Renal cortex interstitium (tissue), 15 donors: Measurements from ENCODE around the gene NDC1. TPM values are rescaled to one million over a fixed set of nuclear protein-coding genes. Genes with fewer than 3 reads are reported as not detected.
"Not testable (repeated sequence)": the region's sequence is repeated elsewhere in the genome, so short reads cannot be mapped to it uniquely, and the experiment has no call there.

Experiments used
- DNase-seq, 11 donors: peaks; one replicate each; pipeline ENCODE4 v3.0.0-alpha.2; 2013; ENCODE audit warnings: low read depth in 9 of 11, low spot score in 4 of 11; ENCODE audit errors: extremely low read depth in 1 of 11
- long read RNA-seq, 16 experiments: transcript quantifications; one replicate each; lab custom pipeline, GENCODE V29; 2026
- polyA plus RNA-seq, 3 donors: library from polyadenylated mRNA; unstranded; fragments of 120-200 nt; gene quantifications; one replicate each; pipeline ENCODE4 v1.2.1, GENCODE V29; 2013; ENCODE audit not compliant: insufficient read length in 3 of 3

The NDC1 gene
- 10 to 100 TPM; 26.8 to 33.6 (median 28.7) TPM for polyA plus RNA-seq
- long read RNA-seq, donor 1, full-length matches to known transcripts, result 2 of 2 reads
- long read RNA-seq, donor 1, partial matches to known transcripts, result 0 of 2 reads
- long read RNA-seq, donor 1, other reads (novel, unspliced or antisense), result 0 of 2 reads
- long read RNA-seq, donor 2, full-length matches to known transcripts, result 2 of 2 reads
- long read RNA-seq, donor 2, partial matches to known transcripts, result 0 of 2 reads
- long read RNA-seq, donor 2, other reads (novel, unspliced or antisense), result 0 of 2 reads
- long read RNA-seq, donor 3, full-length matches to known transcripts, result 7 of 7 reads
- long read RNA-seq, donor 3, partial matches to known transcripts, result 0 of 7 reads
- long read RNA-seq, donor 3, other reads (novel, unspliced or antisense), result 0 of 7 reads
- long read RNA-seq, donor 4, full-length matches to known transcripts, result 1 of 1 reads
- long read RNA-seq, donor 4, partial matches to known transcripts, result 0 of 1 reads
- long read RNA-seq, donor 4, other reads (novel, unspliced or antisense), result 0 of 1 reads
- long read RNA-seq, donor 5, result 0 reads
- long read RNA-seq, donor 6, full-length matches to known transcripts, result 3 of 3 reads
- long read RNA-seq, donor 6, partial matches to known transcripts, result 0 of 3 reads
- long read RNA-seq, donor 6, other reads (novel, unspliced or antisense), result 0 of 3 reads
- long read RNA-seq, donor 7, full-length matches to known transcripts, result 4 of 4 reads
- long read RNA-seq, donor 7, partial matches to known transcripts, result 0 of 4 reads
- long read RNA-seq, donor 7, other reads (novel, unspliced or antisense), result 0 of 4 reads
- long read RNA-seq, donor 8, full-length matches to known transcripts, result 5 of 5 reads
- long read RNA-seq, donor 8, partial matches to known transcripts, result 0 of 5 reads
- long read RNA-seq, donor 8, other reads (novel, unspliced or antisense), result 0 of 5 reads
- long read RNA-seq, donor 9, full-length matches to known transcripts, result 5 of 5 reads
- long read RNA-seq, donor 9, partial matches to known transcripts, result 0 of 5 reads
- long read RNA-seq, donor 9, other reads (novel, unspliced or antisense), result 0 of 5 reads
- long read RNA-seq, donor 10, full-length matches to known transcripts, result 3 of 3 reads
- long read RNA-seq, donor 10, partial matches to known transcripts, result 0 of 3 reads
- long read RNA-seq, donor 10, other reads (novel, unspliced or antisense), result 0 of 3 reads
- long read RNA-seq, donor 11, full-length matches to known transcripts, result 3 of 3 reads
- long read RNA-seq, donor 11, partial matches to known transcripts, result 0 of 3 reads
- long read RNA-seq, donor 11, other reads (novel, unspliced or antisense), result 0 of 3 reads
- long read RNA-seq, donor 12, result 0 reads
- long read RNA-seq, donor 13, full-length matches to known transcripts, result 7 of 7 reads
- long read RNA-seq, donor 13, partial matches to known transcripts, result 0 of 7 reads
- long read RNA-seq, donor 13, other reads (novel, unspliced or antisense), result 0 of 7 reads
- long read RNA-seq, donor 14, full-length matches to known transcripts, result 4 of 4 reads
- long read RNA-seq, donor 14, partial matches to known transcripts, result 0 of 4 reads
- long read RNA-seq, donor 14, other reads (novel, unspliced or antisense), result 0 of 4 reads
- long read RNA-seq, donor 15, full-length matches to known transcripts, result 2 of 2 reads
- long read RNA-seq, donor 15, partial matches to known transcripts, result 0 of 2 reads
- long read RNA-seq, donor 15, other reads (novel, unspliced or antisense), result 0 of 2 reads
- long read RNA-seq, donor 16, full-length matches to known transcripts, result 10 of 24 reads
- long read RNA-seq, donor 16, partial matches to known transcripts, result 6 of 24 reads
- long read RNA-seq, donor 16, other reads (novel, unspliced or antisense), result 8 of 24 reads

- peak; percentile 85 to 97 (median 92) for DNase-seq
These were observed at the start of gene NDC1 for GRCh38 chr1:53837924-53838653. NDC1 (minus strand) TSS chr1:53838296; CDS start chr1:53838261, 35 bp downstream.

- not testable (repeated sequence) for DNase-seq
These were observed 45.5 kb upstream of the NDC1 start for GRCh38 chr1:53883600-53883999.

- not testable (repeated sequence) for DNase-seq
These were observed 43.8 kb upstream of the NDC1 start for GRCh38 chr1:53881853-53882252.

- DNase-seq, result peak in 2 of 11 donors; percentile 25 to 33
These were observed 40.5 kb upstream of the NDC1 start for GRCh38 chr1:53878492-53879105.

- DNase-seq, result not testable (repeated sequence)
These were observed 37.1 kb upstream of the NDC1 start for GRCh38 chr1:53875150-53875549.

GRCh38 chr1:53871773-53872484 is 33.8 kb upstream of the NDC1 start:
- DNase-seq, result no peak

GRCh38 chr1:53871221-53871620 is 33.1 kb upstream of the NDC1 start:
- DNase-seq, result no peak

GRCh38 chr1:53869454-53870117 is 31.5 kb upstream of the NDC1 start:
- no peak for DNase-seq

- no peak for DNase-seq
These were observed 30.5 kb upstream of the NDC1 start for GRCh38 chr1:53868565-53868964.

- no peak for DNase-seq
These were observed 24.4 kb upstream of the NDC1 start for GRCh38 chr1:53862507-53862906.

GRCh38 chr1:53860967-53861411 is 22.9 kb upstream of the NDC1 start:
- peak in 6 of 11 donors; percentile 31 to 43 (median 40) for DNase-seq

- DNase-seq, result peak in 1 of 11 donors; percentile 18
These were observed 13.6 kb upstream of the NDC1 start for GRCh38 chr1:53851571-53852285.

- DNase-seq, result no peak
These were observed 12.1 kb upstream of the NDC1 start for GRCh38 chr1:53850082-53850673.

GRCh38 chr1:53847980-53848379 is 9.9 kb upstream of the NDC1 start:
- DNase-seq, result no peak

GRCh38 chr1:53842347-53842746 is 4.3 kb upstream of the NDC1 start:
- DNase-seq, result no peak
